ENCODE results near the gene GABBR2. TPM values are rescaled to one million over a fixed set of nuclear protein-coding genes. Genes with fewer than 3 reads are reported as not detected.

GABBR2 gene
- total and polyA plus RNA-seq, 12 donors, result 0.17 to 9.0 (median 3.7) TPM

DNA sequence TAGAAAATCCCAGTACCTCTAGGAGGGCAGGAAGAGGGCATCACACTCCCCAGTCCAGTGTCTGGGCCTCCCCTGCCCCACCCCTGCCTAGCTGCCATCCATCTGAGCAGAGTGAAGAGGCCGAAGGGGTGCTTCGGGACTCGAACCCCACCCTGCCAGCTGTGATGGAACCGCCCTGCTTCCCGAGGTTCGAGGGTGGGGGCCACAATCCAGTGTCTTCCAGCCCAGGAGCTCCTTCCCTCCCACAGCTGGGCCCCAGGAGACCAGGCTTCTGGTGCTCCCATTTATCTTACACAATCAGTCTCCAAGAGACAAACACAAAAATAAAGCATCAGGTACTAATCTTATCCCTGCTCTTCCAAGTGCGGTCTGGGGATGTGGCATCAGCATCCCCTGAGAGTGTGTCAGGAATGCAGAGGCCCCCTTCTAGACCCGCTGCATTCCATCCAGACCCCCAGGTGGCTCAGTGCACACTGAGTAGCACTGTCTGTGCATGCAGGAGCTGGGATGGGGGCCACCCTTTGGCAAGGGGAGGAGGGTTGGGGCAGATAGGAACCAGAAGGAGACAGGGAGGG, 330.4 kb downstream of the GABBR2 start:
- 82 to 85% (median 83%) methylated on average over 5 to 8 of the region's 8 CpGs for WGBS, 4 donors
- no peak for DNase-seq
- no peaks in the 10 kb centered on the region for H3K9me3 ChIP-seq (replicated peaks in 1 of 3)
- H3K4me3 ChIP-seq, result no peak overlapping the region
- H3K4me1 ChIP-seq (replicated peaks in 1 of 2), result peaks cover 4 to 12% of the 10 kb centered on the region in 2 donors
- H3K27me3 ChIP-seq, result no peaks in the 10 kb centered on the region
- intact Hi-C loops (cut with DNase I), result no loop called here
- H3K36me3 ChIP-seq (replicated peaks in 1 of 2), result no peaks in the 10 kb centered on the region
- H3K27ac ChIP-seq, result no peak overlapping the region
- TF ChIP-seq POLR2A (IDR thresholded peaks at IDR 0.05), result no peak
- no peak for TF ChIP-seq CTCF (IDR thresholded peaks at IDR 0.05)

- no peak overlapping the region for H3K4me3 ChIP-seq
- WGBS, 4 donors, result 72 to 97% (median 93%) methylated on average over 3 of the region's 3 CpGs
Measured at GRCh38 chr9:98375138-98375726, 333.5 kb downstream of the GABBR2 start.

GRCh38 chr9:98374385-98375051, 334.2 kb downstream of the GABBR2 start:
- no peak overlapping the region for H3K27ac ChIP-seq

More at GRCh38 chr9:98375138-98375726, 333.5 kb downstream of the GABBR2 start:
- no peaks in the 10 kb centered on the region for H3K36me3 ChIP-seq (replicated peaks in 1 of 2)
- H3K9me3 ChIP-seq (replicated peaks in 1 of 3), result no peaks in the 10 kb centered on the region
- TF ChIP-seq CTCF (IDR thresholded peaks at IDR 0.05), result no peak
- no peak for TF ChIP-seq POLR2A (IDR thresholded peaks at IDR 0.05)
- H3K4me1 ChIP-seq (replicated peaks in 1 of 2), result peaks cover 4 to 11% of the 10 kb centered on the region in 2 donors
- H3K27ac ChIP-seq, result no peak overlapping the region
- intact Hi-C loops (cut with DNase I), result no loop called here
- DNase-seq, result peak in 1 of 7 donors; percentile 35
- H3K27me3 ChIP-seq, result no peaks in the 10 kb centered on the region

More at GRCh38 chr9:98374385-98375051, 334.2 kb downstream of the GABBR2 start:
- no peaks in the 10 kb centered on the region for H3K36me3 ChIP-seq (replicated peaks in 1 of 2)
- WGBS, 4 donors, result 34 to 50% (median 43%) methylated on average over 10 of the region's 10 CpGs
- TF ChIP-seq CTCF (IDR thresholded peaks at IDR 0.05), result no peak
- TF ChIP-seq POLR2A (IDR thresholded peaks at IDR 0.05), result no peak
- no peaks in the 10 kb centered on the region for H3K27me3 ChIP-seq
- H3K9me3 ChIP-seq (replicated peaks in 1 of 3), result no peaks in the 10 kb centered on the region
- intact Hi-C loops (cut with DNase I), result no loop called here
- H3K4me3 ChIP-seq, result no peak overlapping the region
- H3K4me1 ChIP-seq (replicated peaks in 1 of 2), result peaks cover 4 to 6% of the 10 kb centered on the region in 2 donors
- peak in 3 of 7 donors; percentile 8 to 50 (median 27) for DNase-seq

All from adrenal gland (tissue), 12 donors.